ENCODE measurements around the gene PGAM2.
"Not testable (repeated sequence)": the region's sequence is repeated elsewhere in the genome, so short reads cannot be mapped to it uniquely, and the experiment has no call there.

- not testable (repeated sequence) for TF ChIP-seq EZH2 (IDR thresholded peaks at IDR 0.05; ENCODE audit: insufficient read depth, poor library complexity, severe bottlenecking); EZH2phosphoT487 (IDR thresholded peaks at IDR 0.05; ENCODE audit: insufficient read depth, low read depth)
These were observed 43.3 kb downstream of the PGAM2 start for GRCh38 chr7:44022069-44022468.
